NK-92 treated with Interleukin-12 subunit alpha and Interleukin-12 subunit beta, amount 100 ng/mL, for 24 hours (cell line): ENCODE measurements around the gene CDH24.

Experiments
- DNase-seq: peaks from one replicate; lab custom pipeline; 2025; lab: John Stamatoyannopoulos, UW

Gene CDH24

GRCh38 chr14:23056956-23057756 is at the start of gene CDH24:
Gene CDH24, minus strand, starts transcription at chr14:23057520. Its CDS starts 1,787 bp downstream, at chr14:23055733.
- DNase-seq, result no peak

DNA sequence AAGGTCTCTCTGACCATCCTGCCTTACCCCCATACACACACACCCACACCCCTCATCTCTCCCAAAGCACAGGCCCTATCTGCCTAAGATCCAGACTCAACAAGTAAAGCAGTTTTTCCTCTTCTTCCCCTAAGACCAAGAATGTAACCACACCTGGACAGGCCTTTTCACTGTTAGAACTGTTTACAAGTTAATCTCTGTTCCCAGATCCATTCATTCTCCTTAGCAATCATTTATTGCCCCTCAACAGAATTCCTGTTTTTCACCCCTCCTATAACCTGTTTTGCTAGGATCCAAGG is 49.4 kb upstream of the CDH24 start:
- no peak for DNase-seq

DNA sequence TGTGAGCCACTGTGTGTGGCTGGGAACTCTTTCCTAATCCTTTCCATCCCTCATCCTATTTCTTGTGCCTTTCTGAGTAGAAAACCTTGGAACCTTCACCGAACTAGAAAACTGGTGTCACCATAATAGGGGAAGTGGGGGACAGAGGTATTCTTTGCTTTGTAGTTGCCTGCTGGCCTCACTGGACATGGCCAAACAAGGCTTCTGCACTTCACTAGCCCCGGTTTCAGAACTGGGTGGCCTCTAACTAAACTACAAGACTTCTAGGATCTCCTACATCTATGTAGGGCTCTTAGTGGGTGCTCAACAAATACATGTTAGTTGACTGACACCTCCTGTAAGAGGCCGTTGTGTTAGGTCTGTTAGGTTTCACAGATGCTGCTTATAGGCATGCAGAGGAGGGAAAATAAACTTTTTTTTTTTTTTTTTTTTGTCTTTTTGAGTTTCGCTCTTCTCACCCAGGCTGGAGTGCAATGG is 48.1 kb upstream of the CDH24 start:
- no peak for DNase-seq

GRCh38 chr14:23104591-23105347 is 47.4 kb upstream of the CDH24 start, which contains the start of gene CIROP:
Gene CIROP, minus strand, starts transcription at chr14:23104989. Its CDS starts 69 bp downstream, at chr14:23104920.
- no peak for DNase-seq

- no peak for DNase-seq
These were observed 46.8 kb upstream of the CDH24 start for GRCh38 chr14:23104070-23104590.

- no peak for DNase-seq
These were observed 46.3 kb upstream of the CDH24 start for GRCh38 chr14:23103581-23103980.

DNA sequence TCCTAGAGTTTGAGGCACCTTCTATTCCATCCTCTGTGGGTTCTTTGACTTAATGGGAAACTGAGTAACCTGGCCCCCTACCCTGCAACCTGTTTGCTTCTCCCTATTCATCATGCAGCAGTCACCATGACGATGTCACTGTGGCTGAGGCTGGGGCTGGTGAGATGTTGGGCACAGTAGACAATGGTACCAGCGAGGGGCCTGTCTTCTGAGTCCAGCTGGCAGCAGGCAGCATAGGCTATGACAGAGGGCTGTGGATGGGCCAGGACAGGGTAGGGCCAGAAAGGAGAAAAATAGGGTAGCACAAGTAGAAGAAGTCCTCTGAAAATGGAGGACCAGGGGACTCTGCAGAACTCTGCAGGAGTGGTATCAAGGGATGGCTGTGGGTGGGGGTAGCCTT is 45.5 kb upstream of the CDH24 start:
- DNase-seq, result no peak

DNA sequence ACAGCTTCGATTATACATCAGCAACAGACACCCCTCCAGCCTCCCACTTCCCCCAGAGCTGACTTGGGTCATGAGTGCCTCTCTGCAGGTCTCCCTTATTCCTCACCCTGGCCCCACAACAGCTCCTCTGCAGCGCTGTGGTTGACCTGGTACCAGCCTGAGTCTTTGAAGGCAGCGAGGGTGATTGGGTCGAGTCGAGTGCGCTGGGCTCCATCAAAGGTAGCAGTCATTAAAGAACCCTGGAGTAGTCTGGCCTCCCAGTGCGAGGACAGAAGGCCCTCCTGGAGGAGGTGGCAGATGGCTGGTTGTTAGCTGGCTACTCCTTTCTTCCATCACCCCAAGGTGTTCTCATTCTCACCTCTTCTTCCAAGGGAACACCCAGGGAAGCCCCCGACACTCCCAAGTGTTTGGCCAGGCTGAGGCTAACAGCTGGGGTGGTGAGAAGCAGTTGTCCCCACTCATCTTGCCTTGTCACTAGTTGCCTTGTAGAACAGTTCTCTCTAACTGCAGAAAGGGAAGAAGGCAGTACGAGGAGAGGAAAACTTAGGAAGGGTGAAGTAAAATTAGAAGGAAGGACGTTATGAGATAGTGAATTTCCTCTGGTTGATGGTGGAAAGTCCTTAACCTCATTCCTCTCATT is 44.8 kb upstream of the CDH24 start:
- no peak for DNase-seq

- DNase-seq, result no peak
These were observed 44.1 kb upstream of the CDH24 start for GRCh38 chr14:23101213-23101970.

DNA sequence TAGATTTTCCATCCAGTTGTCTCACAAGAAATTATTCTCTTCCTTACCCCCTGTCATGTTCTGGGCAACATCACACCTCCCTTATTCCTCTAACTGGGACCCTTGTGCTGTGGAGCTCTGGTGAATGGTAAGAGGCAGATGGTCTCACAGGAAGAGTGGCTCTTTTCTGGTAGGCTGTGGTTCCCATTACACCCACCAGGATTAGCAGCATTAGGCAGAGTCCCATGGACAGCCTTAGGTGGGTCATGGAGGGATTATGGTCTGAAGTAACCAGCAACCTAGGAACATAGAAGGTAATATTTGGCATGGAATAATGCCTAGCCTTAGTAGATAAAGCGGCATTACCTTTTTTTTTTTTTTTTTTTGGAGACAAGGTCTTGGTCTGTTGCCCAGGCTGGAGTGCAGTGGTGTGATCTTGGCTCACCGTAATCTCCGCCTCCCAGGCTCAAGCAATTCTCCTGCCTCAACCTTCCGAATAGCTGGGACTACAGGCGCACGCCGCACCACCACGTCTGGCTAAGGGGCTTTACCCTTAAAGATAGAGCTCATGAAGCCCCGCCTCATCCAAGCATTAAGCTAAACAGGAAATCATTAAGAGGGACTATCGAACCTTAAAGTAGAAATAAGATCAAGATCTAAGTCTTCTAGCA is 42.0 kb upstream of the CDH24 start:
- no peak for DNase-seq

DNA sequence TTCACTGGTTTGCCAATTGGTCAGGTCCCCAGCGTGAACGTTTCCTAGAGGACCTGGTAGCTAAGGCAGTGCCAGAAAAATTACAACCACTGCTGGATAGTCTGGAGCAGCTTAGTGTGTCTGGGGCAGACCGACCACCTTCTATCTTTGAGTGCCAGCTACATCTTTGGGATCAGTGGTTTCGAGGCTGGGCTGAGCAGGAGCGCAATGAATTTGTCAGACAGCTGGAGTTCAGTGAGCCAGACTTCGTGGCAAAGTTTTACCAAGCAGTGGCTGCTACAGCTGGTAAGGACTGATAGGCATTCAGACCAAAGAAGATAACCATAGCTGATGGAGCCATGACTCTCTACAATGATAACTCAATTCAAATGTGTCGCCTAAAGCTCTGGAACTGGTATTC is 40.5 kb upstream of the CDH24 start:
- no peak for DNase-seq

- DNase-seq, result no peak
These were observed 38.1 kb upstream of the CDH24 start, which contains the start of gene C14orf119 for GRCh38 chr14:23095196-23096108. Gene C14orf119, plus strand, starts transcription at chr14:23095505. Its CDS starts 2,154 bp downstream, at chr14:23097659.

GRCh38 chr14:23094666-23095195 is 37.4 kb upstream of the CDH24 start, which contains the start of gene ACIN1:
Gene ACIN1, minus strand, starts transcription at chr14:23095136. Its CDS starts 24 bp downstream, at chr14:23095112.
- DNase-seq, result no peak

DNA sequence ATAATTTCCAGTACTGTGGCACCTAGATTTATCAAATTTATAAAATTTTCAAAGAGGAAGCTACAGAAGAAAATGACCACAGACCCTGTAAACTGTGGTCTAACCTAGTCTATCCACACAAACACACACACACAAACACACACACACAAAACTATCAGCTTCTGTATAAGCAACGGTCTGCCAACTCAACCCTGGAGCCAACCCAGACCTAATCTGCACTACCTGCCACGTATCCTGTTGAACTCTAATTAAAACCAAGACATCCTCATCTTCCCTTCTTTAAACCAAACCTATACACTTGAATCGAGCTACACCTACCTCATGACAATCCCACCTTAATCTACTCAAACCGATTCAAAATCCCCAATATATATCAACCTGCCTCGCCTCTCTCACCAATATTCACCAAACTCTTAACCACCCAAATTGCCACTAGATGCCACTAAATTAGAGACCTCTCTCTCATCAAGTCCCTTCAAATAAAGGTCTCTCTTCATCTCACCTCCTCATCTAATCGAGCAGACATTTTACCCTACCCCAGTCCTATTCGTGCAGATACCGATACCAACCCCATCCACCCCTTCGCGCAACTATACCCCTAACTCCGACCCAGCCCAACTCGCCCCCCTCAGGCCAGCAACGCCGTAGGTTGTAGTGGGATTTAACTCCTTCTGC is 36.8 kb upstream of the CDH24 start:
- DNase-seq, result no peak

GRCh38 chr14:23093526-23093925 is 36.2 kb upstream of the CDH24 start:
- no peak for DNase-seq

DNA sequence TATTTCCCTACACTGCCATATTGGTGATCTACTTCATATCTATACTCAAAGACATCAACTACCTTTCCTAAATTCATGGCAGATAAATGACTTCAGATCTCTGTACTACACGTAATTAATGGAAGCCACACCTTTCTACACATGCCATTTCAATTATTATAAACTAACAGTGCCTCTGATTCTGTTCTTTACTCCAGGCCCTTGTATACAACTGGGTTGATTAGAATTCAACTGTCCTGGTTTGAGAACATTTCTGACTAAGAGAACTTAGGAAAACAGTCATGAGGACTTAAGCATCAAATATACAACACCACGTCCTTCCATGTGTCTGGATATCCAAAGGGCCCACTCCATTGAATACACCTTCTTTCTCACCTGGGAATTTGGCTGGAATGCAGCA is 35.8 kb upstream of the CDH24 start:
- no peak for DNase-seq

DNA sequence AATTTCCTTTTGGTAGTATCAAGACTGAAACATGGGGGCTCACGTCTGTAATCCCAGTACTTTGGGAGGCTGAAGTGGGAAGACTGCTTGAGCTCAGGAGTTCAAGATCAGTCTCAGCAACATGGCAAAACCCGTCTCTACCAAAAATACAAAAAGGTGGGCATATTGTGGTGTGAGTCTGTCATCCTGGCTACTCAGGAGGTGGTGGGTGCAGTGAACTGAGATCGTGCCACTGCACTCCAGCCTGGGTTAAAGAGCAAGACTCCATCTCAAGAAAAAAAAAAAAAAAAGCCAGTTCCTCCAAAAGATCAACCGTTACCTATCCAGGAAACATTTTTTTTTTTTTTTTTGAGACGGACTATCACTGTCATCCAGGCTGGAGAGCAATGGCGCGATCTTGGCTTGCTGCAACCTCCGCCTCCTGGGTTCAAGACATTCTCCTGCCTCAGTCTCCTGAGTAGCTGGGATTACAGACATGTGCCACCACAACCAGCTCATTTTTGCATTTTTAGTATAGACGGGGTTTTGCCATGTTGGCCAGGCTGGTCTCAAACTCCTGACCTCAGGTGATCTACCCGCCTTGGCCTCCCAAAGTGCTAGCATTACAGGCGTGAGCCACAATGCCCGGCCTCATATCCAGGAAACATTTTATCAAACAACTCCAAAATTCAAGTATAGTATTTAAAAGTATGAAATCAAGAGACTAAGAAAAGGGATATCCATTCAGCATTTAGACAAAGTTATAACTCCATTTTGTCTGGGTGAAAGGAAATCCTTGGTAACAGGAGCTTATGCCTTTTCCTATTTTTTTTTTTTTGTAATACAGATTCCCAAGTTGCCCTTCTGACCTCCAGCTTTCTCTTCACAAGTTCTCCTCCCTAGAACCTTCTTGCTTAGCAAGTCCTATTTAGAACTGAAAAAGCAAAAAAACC is 34.2 kb upstream of the CDH24 start:
- DNase-seq, result no peak

GRCh38 chr14:23090254-23090636 is 32.9 kb upstream of the CDH24 start:
- no peak for DNase-seq
